ENCODE measurements around the gene TRIM52. TPM values are rescaled to one million over a fixed set of nuclear protein-coding genes. Genes with fewer than 3 reads are reported as not detected.

Gene TRIM52
- total RNA-seq, 1 experiment from 2014 or later = 7.8 TPM

GRCh38 chr5:181207214-181207959 lies 53.6 kb downstream of the TRIM52 start (continued):
- no peak for TF ChIP-seq ZNF425 (CRISPR knock-in tag; conservative IDR thresholded peaks at IDR 0.05)
- 0 out of 2 replicates have a peak, but pooled peaks have one; percentile 42 for TF ChIP-seq MYBL2 (CRISPR knock-in tag; IDR thresholded peaks at IDR 0.05)
- no peak for TF ChIP-seq ATF1 (CRISPR knock-in tag; IDR thresholded peaks at IDR 0.05)
- TF ChIP-seq ZNF219 (CRISPR knock-in tag; IDR thresholded peaks at IDR 0.05; ENCODE audit: borderline replicate concordance) = no peak
- TF ChIP-seq E2F5 (CRISPR knock-in tag; IDR thresholded peaks at IDR 0.05) = no peak
- no peak for TF ChIP-seq AFF4 (CRISPR knock-in tag; IDR thresholded peaks at IDR 0.05; ENCODE audit: borderline replicate concordance)
- no peak for TF ChIP-seq TEAD1 (CRISPR knock-in tag; IDR thresholded peaks at IDR 0.05)
- no peak for TF ChIP-seq SMAD3 (CRISPR knock-in tag; IDR thresholded peaks at IDR 0.05; ENCODE audit: borderline replicate concordance)
- TF ChIP-seq NFATC4 (CRISPR knock-in tag; IDR thresholded peaks at IDR 0.05) = 0 out of 2 replicates have a peak, but pooled peaks have one; percentile 48
- TF ChIP-seq PREB (CRISPR knock-in tag; IDR thresholded peaks at IDR 0.05; ENCODE audit: borderline replicate concordance) = no peak
- no peak for TF ChIP-seq MAX (CRISPR knock-in tag; IDR thresholded peaks at IDR 0.05)
- no peak for TF ChIP-seq ATF2 (CRISPR knock-in tag; IDR thresholded peaks at IDR 0.05; ENCODE audit: borderline replicate concordance, low read depth)
- no peak for TF ChIP-seq GTF2I (CRISPR knock-in tag; conservative IDR thresholded peaks at IDR 0.05)
- no peak for TF ChIP-seq STAT6 (CRISPR knock-in tag; conservative IDR thresholded peaks at IDR 0.05; ENCODE audit: low read depth)
- no peak for TF ChIP-seq CDX4 (CRISPR knock-in tag; IDR thresholded peaks at IDR 0.05; ENCODE audit: borderline replicate concordance)
- TF ChIP-seq NFE2L1 (CRISPR knock-in tag; IDR thresholded peaks at IDR 0.05) = no peak
- TF ChIP-seq NR1H2 (CRISPR knock-in tag; IDR thresholded peaks at IDR 0.05) = no peak
- no peak for TF ChIP-seq ZNF671 (CRISPR knock-in tag; IDR thresholded peaks at IDR 0.05)
- TF ChIP-seq FOXP4 (CRISPR knock-in tag; IDR thresholded peaks at IDR 0.05) = peak; percentile 22; the same call in 1 of the 2 replicates
- TF ChIP-seq MLX (CRISPR knock-in tag; IDR thresholded peaks at IDR 0.05) = no peak
